Heart left ventricle (tissue), 16 donors: ENCODE data around the gene ABHD17C. TPM values are rescaled to one million over a fixed set of nuclear protein-coding genes. Genes with fewer than 3 reads are reported as not detected.

Experiments used
- ATAC-seq, 4 donors: fragments of 200-7000 bp; cut with Tn5 transposase; one replicate each; pipeline ENCODE4 v1.9.1; 2020 to 2022; ENCODE audit warnings: moderate library complexity in 4 of 4, mild to moderate bottlenecking in 3 of 4, moderate number of reproducible peaks in 1 of 4
- DNase-seq, 5 donors: peaks; one replicate each; pipeline ENCODE4 v3.0.0-alpha.2; 2020
- H3K27ac ChIP-seq, 12 donors: fragments of 200-600 bp; sonication (generic) in 4 of 12; one replicate each; pipeline versions ENCODE4 v1.5.0 to v1.8.0; 2016 to 2022; ENCODE audit warnings: mild to moderate bottlenecking in 2 of 12
- H3K27me3 ChIP-seq, 9 donors: fragments of 200-600 bp; sonication (generic) in 2 of 9; one replicate each; pipeline versions ENCODE4 v1.5.1 to v1.8.0; 2016 to 2022; ENCODE audit warnings: mild to moderate bottlenecking in 3 of 9
- H3K36me3 ChIP-seq, 9 donors: fragments of 200-600 bp; sonication (generic) in 2 of 9; one replicate each; pipeline versions ENCODE4 v1.5.0 to v1.8.0; 2018 to 2022; ENCODE audit warnings: mild to moderate bottlenecking in 2 of 9
- H3K4me1 ChIP-seq, 12 donors: fragments of 200-600 bp; sonication (generic) in 4 of 12; one replicate each; pipeline versions ENCODE4 v1.5.0 to v1.8.0; 2016 to 2022; ENCODE audit warnings: mild to moderate bottlenecking in 3 of 12
- H3K4me3 ChIP-seq, 12 donors: fragments of 200-600 bp; sonication (generic) in 4 of 12; one replicate each; pipeline versions ENCODE4 v1.5.0 to v1.8.0; 2017 to 2022; ENCODE audit warnings: mild to moderate bottlenecking in 9 of 12, moderate library complexity in 4 of 12
- H3K9me3 ChIP-seq, 12 donors: fragments of 200-600 bp; sonication (generic) in 4 of 12; one replicate each; pipeline versions ENCODE4 v1.5.0 to v1.8.0; 2016 to 2022; ENCODE audit warnings: mild to moderate bottlenecking in 1 of 12
- CTCF ChIP-seq, 12 donors: fragments of 200-600 bp; sonication (generic) in 4 of 12; IDR thresholded peaks; one replicate each; pipeline versions ENCODE4 v1.5.0 to v1.8.0; 2018 to 2022; ENCODE audit warnings: antibody characterized with exemption in 12 of 12, mild to moderate bottlenecking in 5 of 12
- POLR2A ChIP-seq, 2 donors: fragments of 450-650 bp; IDR thresholded peaks; one replicate each; pipeline ENCODE4 v1.6.1; 2017; ENCODE audit warnings: antibody characterized with exemption in 2 of 2, mild to moderate bottlenecking in 2 of 2, moderate library complexity in 2 of 2
- WGBS, 4 donors: extraction: QIAGEN DNeasy Blood & Tissue Kit in 2 of 4; methylation state at CpG; one replicate each; pipeline versions ENCODE4 v1.1.5 to v1.1.7; 2013 to 2018; 5-methylcytosine and 5-hydroxymethylcytosine counted together
- intact Hi-C, 10 donors: fragments of 100-400 bp; cut with DNase I; formaldehyde crosslinking; loops; one replicate each; pipeline versions ENCODE4 v1.11.1 to v1.14.2; 2022
- polyA plus RNA-seq, 2 donors: library from polyadenylated mRNA; stranded (reverse); fragments of 200-250 nt; gene quantifications; one replicate each; pipeline ENCODE4 v1.2.3, GENCODE V29; 2013
- total RNA-seq, 9 donors: library from RNA; depleted of rRNA in 2 of 9; stranded (reverse); fragments of >200 nt in 2 of 9; fragmentation: NEBNext Ultra II Directional in 3 of 9; extraction: Animal tissue kit (Norgen Biotek cat#: 25700) in 3 of 9; gene quantifications; one replicate each; pipeline versions ENCODE4 v1.1.0 to v1.2.4, GENCODE V29; 2016 to 2023
- donor health status: ischemic (EF 13 %, LVEDD 7.1; RV severe dilation, severe dysfunction).
- donor health status: healthy with polysubstance abuse.
- donor health status: DM: no; HTN: yes; CAD: no.
- donor health status: DM: no; HTN: no; CAD: no.
- donor health status: ischemic (EF 25% LVEDD 6.9; RV normal size, moderate dysfunction).
- donor health status: ischemic (EF 25% LVEDD 5.7; RV mildly dilated, moderate dysfunction).
- donor health status: healthy.
- donor health status: DM: yes; HTN: yes; CAD: no.
- donor health status: ischemic (EF 35%, LVEDD 5.7; RV mildly dilated, moderate dysfunction).
- donor health status: nonischemic (EF 11% LVEDD 7.7; RV severe dilation, severe dysfunction).
- donor health status: DM: yes; HTN: yes; CAD: no.
- donor health status: PGD.
- donor health status: ischemic (EF 29% LVEDD 5.4; RV normal size, mild dysfunction).
- donor health status: nonischemic (EF 23%, LVEDD 6.1; RV moderate dilation, normal function).

ABHD17C gene
- total and polyA plus RNA-seq, 11 donors: 2.8 to 10.2 (median 5.6) TPM

- TF ChIP-seq POLR2A (IDR thresholded peaks at IDR 0.05) (no peak), CTCF (IDR thresholded peaks at IDR 0.05) (no peak)
- Histone ChIP-seq H3K27ac (peak overlapping the region in 1 of 12 donors; percentile 21), H3K36me3 (no peaks in the 10 kb centered on the region), H3K27me3 (no peaks in the 10 kb centered on the region), H3K4me1 (peaks cover 0 to 23% (median 2%) of the 10 kb centered on the region in 12 donors), H3K9me3 (no peaks in the 10 kb centered on the region), H3K4me3 (no peak overlapping the region)
- intact Hi-C loops: no loop called here
- ATAC-seq (peak in 3 of 4 donors; percentile 9 to 49 (median 11)), DNase-seq (no peak)
- WGBS, 4 donors: 89 to 93% (median 93%) methylated on average over 5 of the region's 5 CpGs
These were observed 37.7 kb downstream of the ABHD17C start for GRCh38 chr15:80732818-80733217.

- peaks cover 0 to 2% (median 0%) of the 10 kb centered on the region in 12 donors for H3K9me3 ChIP-seq
- ATAC-seq (no peak), DNase-seq (no peak)
- H3K36me3 ChIP-seq: no peaks in the 10 kb centered on the region
- TF ChIP-seq POLR2A (IDR thresholded peaks at IDR 0.05) (no peak), CTCF (IDR thresholded peaks at IDR 0.05) (no peak)
- H3K27me3 ChIP-seq: no peaks in the 10 kb centered on the region
- H3K4me3 ChIP-seq: no peak overlapping the region
- peak overlapping the region in 1 of 12 donors; percentile 21 for H3K27ac ChIP-seq
- intact Hi-C loops: no loop called here
- peaks cover 0 to 23% (median 2%) of the 10 kb centered on the region in 12 donors for H3K4me1 ChIP-seq
- WGBS, 4 donors: 21 to 60% (median 46%) methylated on average over 1 of the region's 1 CpG
These were observed 38.4 kb downstream of the ABHD17C start for GRCh38 chr15:80733460-80733859.

- Histone ChIP-seq H3K27me3 (no peaks in the 10 kb centered on the region), H3K9me3 (peaks cover 0 to 10% (median 0%) of the 10 kb centered on the region in 12 donors), H3K4me3 (no peak overlapping the region), H3K4me1 (peaks cover 0 to 20% (median 2%) of the 10 kb centered on the region in 12 donors), H3K27ac (no peak overlapping the region), H3K36me3 (no peaks in the 10 kb centered on the region)
- 95 to 99% (median 97%) methylated on average over 8 of the region's 8 CpGs for WGBS, 4 donors
- no peak for ATAC-seq
- TF ChIP-seq POLR2A (IDR thresholded peaks at IDR 0.05): no peak
- TF ChIP-seq CTCF (IDR thresholded peaks at IDR 0.05): no peak
- DNase-seq: no peak
- intact Hi-C loops: no loop called here
These were observed 40.2 kb downstream of the ABHD17C start for GRCh38 chr15:80735344-80735743.

GRCh38 chr15:80736560-80736959 lies 41.5 kb downstream of the ABHD17C start:
- Histone ChIP-seq H3K36me3 (no peaks in the 10 kb centered on the region), H3K27me3 (no peaks in the 10 kb centered on the region), H3K4me1 (peaks cover 0 to 20% (median 2%) of the 10 kb centered on the region in 12 donors), H3K27ac (no peak overlapping the region), H3K4me3 (no peak overlapping the region), H3K9me3 (peaks cover 0 to 10% (median 0%) of the 10 kb centered on the region in 12 donors)
- intact Hi-C loops: no loop called here
- no peak for DNase-seq
- TF ChIP-seq POLR2A (IDR thresholded peaks at IDR 0.05) (no peak), CTCF (IDR thresholded peaks at IDR 0.05) (no peak)
- ATAC-seq: no peak
- 57 to 72% (median 61%) methylated on average over 4 of the region's 4 CpGs for WGBS, 4 donors
